Psoas muscle (tissue), 8 donors: ENCODE data around the gene HIPK3. TPM values are rescaled to one million over a fixed set of nuclear protein-coding genes. Genes with fewer than 3 reads are reported as not detected.

Experiments used
- ATAC-seq, 4 donors: fragments of 200-7000 bp; cut with Tn5 transposase; one replicate each; pipeline ENCODE4 v1.9.1; 2020; ENCODE audit warnings: moderate library complexity in 3 of 4, mild to moderate bottlenecking in 2 of 4
- DNase-seq, 2 donors: peaks; one replicate each; pipeline ENCODE4 v3.0.0-alpha.2; 2020
- H3K27ac ChIP-seq: fragments of 200-600 bp; one replicate; pipeline ENCODE4 v1.8.0; 2022
- H3K27me3 ChIP-seq, 3 donors: fragments of 200-600 bp in 1 of 3; one replicate each; pipeline versions ENCODE4 v1.6.1 to v1.8.0; 2013 to 2022; ENCODE audit warnings: low read length in 2 of 3, mild to moderate bottlenecking in 2 of 3, moderate library complexity in 1 of 3; ENCODE audit not compliant: insufficient read depth in 3 of 3
- H3K36me3 ChIP-seq, 2 donors: fragments of 200-600 bp in 1 of 2; one replicate each; pipeline versions ENCODE4 v1.6.1 to v1.8.0; 2013 to 2022; ENCODE audit warnings: low read depth in 1 of 2, mild to moderate bottlenecking in 1 of 2, moderate library complexity in 1 of 2; ENCODE audit not compliant: insufficient read depth in 1 of 2
- H3K4me1 ChIP-seq: fragments of 200-600 bp; one replicate; pipeline ENCODE4 v1.8.0; 2022
- H3K4me3 ChIP-seq: fragments of 200-600 bp; one replicate; pipeline ENCODE4 v1.8.0; 2022; ENCODE audit warnings: mild to moderate bottlenecking
- H3K9me3 ChIP-seq: fragments of 200-600 bp; one replicate; pipeline ENCODE4 v1.8.0; 2022
- WGBS, 3 donors: extraction: QIAGEN DNeasy Blood & Tissue Kit; methylation state at CpG; one replicate each; pipeline versions ENCODE4 v1.1.6 to v1.1.7; 2013; 5-methylcytosine and 5-hydroxymethylcytosine counted together
- intact Hi-C, 2 donors: fragments of 100-400 bp; cut with DNase I; formaldehyde crosslinking; loops; one replicate each; pipeline versions ENCODE4 v1.11.0 to v1.14.2; 2022
- polyA plus RNA-seq, 3 donors: library from polyadenylated mRNA; stranded (reverse); fragments of 200-250 nt; gene quantifications; one replicate each; pipeline ENCODE4 v1.2.3, GENCODE V29; 2013
- total RNA-seq, 4 donors: library from RNA; stranded (reverse); fragmentation: NEBNext Ultra II Directional in 2 of 4; extraction: Animal tissue kit (Norgen Biotek cat#: 25700) in 2 of 4; gene quantifications; one replicate each; pipeline versions ENCODE4 v1.2.1 to v1.2.4, GENCODE V29; 2021 to 2023
- TF ChIP-seq, protein P1 (sequence below): fragments of 200-600 bp; IDR thresholded peaks from one replicate; pipeline ENCODE4 v1.8.0; 2022; ENCODE audit warnings: antibody characterized with exemption
- donor health status: healthy with polysubstance abuse.
- donor health status: DM: no; HTN: no; CAD: no; lungs with moderate emphysema.
- donor health status: Bipolar disorder and iron deficiency.
- donor health status: healthy.
- donor health status: DM: yes; HTN: yes; CAD: no.
- donor health status: DM: no; HTN: no; CAD: no.
- donor health status: DM: no; HTN: no; CAD: no.
- donor health status: DM: yes; HTN: yes; CAD: no.

HIPK3 gene
- total and polyA plus RNA-seq, 7 donors = 7.8 to 155 (median 119) TPM

DNA sequence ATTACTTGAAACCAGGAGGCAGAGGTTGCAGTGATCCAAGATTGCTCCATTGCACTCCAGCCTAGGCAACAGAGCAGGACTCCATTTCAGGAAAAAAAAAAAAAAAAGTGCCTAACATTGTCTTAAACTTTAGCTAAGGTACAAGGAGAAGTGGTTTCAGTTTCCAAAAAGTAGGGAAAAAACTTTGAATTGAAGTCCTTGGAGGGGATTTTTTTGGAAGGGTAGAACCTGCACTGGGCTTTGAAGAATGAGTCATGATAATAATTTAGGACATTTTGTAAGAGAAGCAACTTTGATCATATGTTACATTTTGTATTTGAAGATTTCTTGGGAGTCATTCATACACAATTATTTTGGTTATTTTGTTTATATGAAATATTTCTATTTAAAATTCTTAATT is 31.8 kb upstream of the HIPK3 start:
- no peaks in the 10 kb centered on the region for H3K27me3 ChIP-seq
- H3K27ac ChIP-seq = no peak overlapping the region
- no peaks in the 10 kb centered on the region for H3K9me3 ChIP-seq
- TF ChIP-seq, protein P1, sequence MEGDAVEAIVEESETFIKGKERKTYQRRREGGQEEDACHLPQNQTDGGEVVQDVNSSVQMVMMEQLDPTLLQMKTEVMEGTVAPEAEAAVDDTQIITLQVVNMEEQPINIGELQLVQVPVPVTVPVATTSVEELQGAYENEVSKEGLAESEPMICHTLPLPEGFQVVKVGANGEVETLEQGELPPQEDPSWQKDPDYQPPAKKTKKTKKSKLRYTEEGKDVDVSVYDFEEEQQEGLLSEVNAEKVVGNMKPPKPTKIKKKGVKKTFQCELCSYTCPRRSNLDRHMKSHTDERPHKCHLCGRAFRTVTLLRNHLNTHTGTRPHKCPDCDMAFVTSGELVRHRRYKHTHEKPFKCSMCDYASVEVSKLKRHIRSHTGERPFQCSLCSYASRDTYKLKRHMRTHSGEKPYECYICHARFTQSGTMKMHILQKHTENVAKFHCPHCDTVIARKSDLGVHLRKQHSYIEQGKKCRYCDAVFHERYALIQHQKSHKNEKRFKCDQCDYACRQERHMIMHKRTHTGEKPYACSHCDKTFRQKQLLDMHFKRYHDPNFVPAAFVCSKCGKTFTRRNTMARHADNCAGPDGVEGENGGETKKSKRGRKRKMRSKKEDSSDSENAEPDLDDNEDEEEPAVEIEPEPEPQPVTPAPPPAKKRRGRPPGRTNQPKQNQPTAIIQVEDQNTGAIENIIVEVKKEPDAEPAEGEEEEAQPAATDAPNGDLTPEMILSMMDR = no peak
- H3K36me3 ChIP-seq = no peaks in the 10 kb centered on the region
- no peak overlapping the region for H3K4me3 ChIP-seq
- DNase-seq (no peak), ATAC-seq (no peak)
- intact Hi-C loops = no loop called here
- peaks cover 7% of the 10 kb centered on the region for H3K4me1 ChIP-seq

DNA sequence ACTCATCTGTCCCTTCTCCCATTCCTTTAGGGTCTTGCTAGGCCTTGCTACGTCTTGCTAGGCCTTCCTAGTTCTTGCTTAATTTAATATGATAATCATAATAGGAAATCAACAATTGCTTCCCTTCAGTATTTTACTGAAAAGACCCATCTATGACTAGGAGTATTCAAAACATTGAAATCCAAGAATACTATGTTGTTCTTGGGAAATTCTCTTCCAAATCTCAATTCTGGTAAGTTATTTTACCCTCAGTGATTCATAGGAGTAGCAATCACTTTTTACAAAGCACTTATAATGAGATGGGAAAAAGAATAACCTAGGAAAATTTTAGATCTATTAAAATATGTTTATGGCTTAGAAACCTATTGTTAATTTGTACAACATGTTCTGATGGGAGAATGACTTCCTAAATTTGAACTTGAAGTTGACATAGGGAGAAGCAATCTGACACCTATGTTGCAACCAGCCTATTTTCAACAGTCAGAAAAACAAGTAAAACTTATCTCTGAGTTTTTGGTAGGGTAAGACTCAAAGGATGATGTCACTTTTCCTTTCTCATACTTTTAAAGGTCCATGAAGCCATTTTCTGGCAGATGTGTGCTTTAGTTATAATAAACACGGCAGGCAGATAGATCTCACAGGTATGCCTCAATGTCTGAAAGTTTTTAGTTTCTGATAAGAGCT is 29.5 kb upstream of the HIPK3 start:
- peak overlapping the region; percentile 23 for H3K27ac ChIP-seq
- intact Hi-C loops = no loop called here
- H3K4me3 ChIP-seq = no peak overlapping the region
- H3K36me3 ChIP-seq = no peaks in the 10 kb centered on the region
- TF ChIP-seq, protein P1 = no peak
- DNase-seq (no peak), ATAC-seq (no peak)
- no peaks in the 10 kb centered on the region for H3K27me3 ChIP-seq
- H3K9me3 ChIP-seq = no peaks in the 10 kb centered on the region
- 75 to 79% (median 77%) methylated on average over 2 of the region's 2 CpGs for WGBS, 3 donors
- peaks cover 7% of the 10 kb centered on the region for H3K4me1 ChIP-seq

DNA sequence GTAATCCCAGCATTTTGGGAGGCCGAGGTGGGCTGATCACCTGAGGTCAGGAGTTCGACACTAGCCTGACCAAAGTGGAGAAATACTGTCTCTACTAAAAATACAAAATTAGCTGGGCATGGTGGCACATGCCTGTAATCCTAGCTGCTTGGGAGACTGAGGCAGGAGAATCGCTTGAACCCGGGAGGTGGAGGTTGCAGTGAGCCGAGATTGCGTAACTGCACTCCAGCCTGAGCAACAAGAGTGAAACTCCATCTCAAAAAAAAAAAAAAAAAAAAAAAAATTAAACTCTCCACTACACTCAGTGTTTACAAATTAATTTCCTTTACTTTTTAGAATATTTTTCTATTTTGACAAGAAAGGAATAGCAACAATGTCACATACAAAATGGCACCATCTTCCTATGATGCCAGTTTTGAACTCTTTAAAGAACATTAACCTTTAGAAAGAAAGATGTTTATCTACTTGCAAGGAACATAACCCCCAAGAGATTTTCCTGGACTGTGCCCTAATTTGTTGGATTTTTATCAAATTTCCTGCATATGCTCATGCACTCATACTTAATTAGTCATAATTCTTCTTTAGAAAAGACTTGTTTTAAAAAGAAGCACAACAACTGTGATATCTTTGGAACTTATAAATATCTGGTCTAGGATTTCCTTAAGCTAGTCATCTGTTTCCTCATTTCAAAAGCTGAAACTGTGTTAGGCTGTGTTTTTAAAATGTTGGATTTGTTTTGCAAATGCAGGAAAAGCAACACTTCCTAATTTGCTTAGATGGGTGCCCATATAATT is 22.6 kb upstream of the HIPK3 start:
- Histone ChIP-seq H3K4me3 (no peak overlapping the region), H3K9me3 (no peaks in the 10 kb centered on the region), H3K4me1 (no peaks in the 10 kb centered on the region), H3K27ac (no peak overlapping the region), H3K36me3 (no peaks in the 10 kb centered on the region), H3K27me3 (no peaks in the 10 kb centered on the region)
- no peak for DNase-seq
- WGBS, 3 donors = 74 to 84% (median 80%) methylated on average over 6 of the region's 6 CpGs
- ATAC-seq = peak in 1 of 4 donors; percentile 33
- intact Hi-C loops = no loop called here
- TF ChIP-seq, protein P1 = no peak

GRCh38 chr11:33237039-33237597 is 20.1 kb upstream of the HIPK3 start:
- Histone ChIP-seq H3K4me3 (no peak overlapping the region), H3K9me3 (no peaks in the 10 kb centered on the region), H3K27me3 (no peaks in the 10 kb centered on the region), H3K27ac (no peak overlapping the region), H3K36me3 (no peaks in the 10 kb centered on the region), H3K4me1 (no peaks in the 10 kb centered on the region)
- TF ChIP-seq, protein P1 = no peak
- DNase-seq (no peak), ATAC-seq (no peak)
- intact Hi-C loops = no loop called here
- WGBS, 3 donors = 46 to 55% (median 50%) methylated on average over 6 of the region's 6 CpGs
